IPS DF 4.7 (cell line): ENCODE results near the gene WASL.
"Not testable (repeated sequence)": the region's sequence is repeated elsewhere in the genome, so short reads cannot be mapped to it uniquely, and the experiment has no call there.

ENCODE experiments used
- DNase-seq: peaks from one replicate; pipeline ENCODE4 v3.0.0-alpha.2; 2013; ENCODE audit warnings: low spot score; ENCODE audit errors: extremely low read depth

WASL gene

GRCh38 chr7:123769371-123769770 lies 20.6 kb upstream of the WASL start:
- DNase-seq = no peak

- DNase-seq = no peak
Observed at GRCh38 chr7:123768493-123768892, 19.7 kb upstream of the WASL start.

DNA sequence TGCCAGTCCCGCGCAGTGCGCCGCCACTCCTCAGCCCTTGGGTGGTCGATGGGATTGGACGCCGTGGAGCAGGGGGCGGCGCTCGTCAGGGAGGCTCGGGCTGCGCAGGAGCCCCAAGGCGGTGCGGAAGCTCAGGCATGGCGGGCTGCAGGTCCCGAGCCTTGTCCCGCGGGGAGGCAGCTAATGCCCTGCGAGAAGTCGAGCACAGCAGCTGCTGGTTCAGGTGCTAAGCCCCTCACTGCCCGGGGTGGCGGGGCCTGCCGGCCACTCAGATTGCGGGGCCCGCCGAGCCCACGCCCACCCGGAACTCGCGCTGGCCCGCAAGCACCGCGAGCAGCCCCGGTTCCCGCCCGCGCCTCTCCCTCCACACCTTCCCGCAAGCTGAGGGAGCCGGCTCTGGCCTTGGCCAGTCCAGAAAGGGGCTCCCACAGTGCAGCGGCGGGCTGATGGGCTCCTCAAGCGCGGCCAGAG lies 14.4 kb upstream of the WASL start:
- DNase-seq = no peak

DNA sequence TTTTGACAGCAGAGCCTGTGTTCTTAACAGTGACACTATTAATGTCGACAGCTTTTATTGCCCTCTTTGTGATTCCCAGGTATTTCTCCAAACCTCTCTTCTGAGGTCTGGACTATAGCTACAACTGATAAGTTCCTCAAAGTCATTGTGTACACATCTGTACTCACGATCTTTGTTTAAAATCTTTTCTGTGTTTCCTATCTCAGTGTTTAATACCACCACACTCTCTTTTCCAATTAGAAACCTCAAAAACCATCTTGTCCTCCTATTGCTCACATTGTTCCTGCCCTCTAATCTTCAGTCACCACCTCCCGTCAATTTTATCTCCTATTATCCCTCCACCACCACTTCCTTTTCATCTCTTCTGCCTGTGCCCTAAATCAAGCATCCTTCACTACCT lies 12.9 kb upstream of the WASL start:
- DNase-seq = no peak

DNA sequence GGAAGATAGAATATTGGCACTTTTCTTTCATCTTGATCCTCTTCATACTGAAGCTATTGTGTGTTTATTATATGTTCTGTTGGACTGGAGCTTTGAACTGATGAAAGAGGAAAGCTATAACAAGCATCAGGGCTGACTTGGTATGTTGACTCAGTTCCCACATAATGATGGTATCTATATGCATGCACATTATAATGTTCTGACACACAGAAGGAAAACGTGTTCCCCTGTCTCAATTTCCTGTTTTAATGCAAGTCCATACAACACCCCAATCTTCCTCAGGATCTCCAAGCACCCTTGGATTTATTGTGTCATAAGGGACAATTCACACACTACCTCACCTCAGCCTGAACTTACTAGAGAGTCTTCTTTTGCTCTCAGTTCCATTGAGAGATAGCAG lies 8.3 kb upstream of the WASL start:
- DNase-seq = no peak

GRCh38 chr7:123755338-123755737 lies 6.5 kb upstream of the WASL start:
- DNase-seq = no peak

- DNase-seq = no peak
Observed at GRCh38 chr7:123754271-123754871, 5.6 kb upstream of the WASL start.

GRCh38 chr7:123752534-123752933 lies 3.7 kb upstream of the WASL start:
- no peak for DNase-seq

DNA sequence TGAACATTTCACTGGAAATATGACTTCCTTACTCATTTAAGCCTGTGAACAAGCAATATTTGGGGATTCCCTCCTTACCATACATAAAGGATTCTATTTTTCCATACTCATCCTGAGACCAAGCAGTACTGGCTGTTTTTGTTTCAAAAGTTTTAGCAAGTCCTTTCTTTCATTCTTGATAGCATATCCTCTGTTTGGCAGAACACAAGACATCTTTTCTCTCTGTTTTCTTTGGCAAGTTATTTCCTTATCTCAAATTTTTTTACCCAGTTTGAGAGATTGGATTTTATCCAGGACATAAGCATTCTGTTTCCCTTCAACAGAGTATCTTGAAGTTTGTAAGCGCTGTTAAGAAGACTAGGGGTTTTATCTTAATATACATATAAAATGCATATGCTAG lies 3.0 kb upstream of the WASL start:
- DNase-seq = no peak

DNA sequence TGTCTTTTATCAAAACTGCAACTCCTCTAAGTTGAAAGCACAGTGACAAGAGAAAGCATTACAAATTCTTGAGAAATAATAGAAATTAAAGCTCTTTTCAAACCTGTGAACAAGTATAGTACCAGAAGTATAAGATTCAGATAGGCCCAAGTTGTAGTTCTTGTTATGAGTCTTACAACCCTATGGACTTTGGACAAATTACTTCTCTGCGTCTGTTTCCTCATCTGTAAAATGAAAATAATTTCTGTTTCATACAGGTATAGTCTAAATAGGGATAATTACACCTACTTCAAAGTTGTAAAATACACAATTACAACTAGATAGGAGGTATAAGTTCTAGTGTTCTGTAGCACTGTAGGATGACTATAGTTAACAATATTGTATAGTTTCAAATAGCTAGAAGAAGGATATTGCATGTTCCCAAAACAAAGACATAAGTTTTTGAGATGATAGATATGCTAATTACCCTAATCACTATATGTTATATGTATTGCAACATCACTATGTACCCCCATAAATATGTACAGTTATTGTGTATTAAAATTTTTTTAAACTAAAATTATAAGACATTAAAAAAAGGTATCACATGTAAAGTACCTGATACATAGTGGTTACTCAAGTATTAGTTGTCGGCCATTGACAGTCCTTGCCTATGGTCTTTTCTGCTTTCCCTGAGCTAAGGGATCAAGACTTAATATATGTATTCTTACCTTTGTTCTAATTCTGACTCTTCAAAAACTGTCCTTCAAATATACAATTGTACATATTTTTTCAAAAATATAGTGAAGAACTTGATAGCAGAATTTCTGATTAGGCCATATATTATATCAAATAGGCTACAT lies 1.8 kb upstream of the WASL start:
- no peak for DNase-seq

DNA sequence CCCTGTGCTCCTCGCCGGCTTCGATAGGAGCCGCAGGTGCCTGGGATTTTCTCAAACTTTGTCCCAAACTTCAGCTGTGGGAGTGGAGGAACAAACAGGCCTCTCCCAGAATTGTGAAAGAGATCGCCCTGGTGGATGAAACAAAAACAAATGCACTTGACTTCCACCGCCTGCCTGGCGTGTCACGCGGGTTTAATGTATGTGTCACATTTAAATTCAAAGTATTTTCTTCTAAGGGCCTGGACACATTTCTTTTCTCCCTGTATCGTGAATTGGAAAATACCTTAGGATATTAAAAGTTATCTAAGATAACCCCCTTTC lies 694 bp upstream of the WASL start:
- DNase-seq = no peak

GRCh38 chr7:123748171-123748733 lies 551 bp downstream of the WASL start:
- DNase-seq = no peak

DNA sequence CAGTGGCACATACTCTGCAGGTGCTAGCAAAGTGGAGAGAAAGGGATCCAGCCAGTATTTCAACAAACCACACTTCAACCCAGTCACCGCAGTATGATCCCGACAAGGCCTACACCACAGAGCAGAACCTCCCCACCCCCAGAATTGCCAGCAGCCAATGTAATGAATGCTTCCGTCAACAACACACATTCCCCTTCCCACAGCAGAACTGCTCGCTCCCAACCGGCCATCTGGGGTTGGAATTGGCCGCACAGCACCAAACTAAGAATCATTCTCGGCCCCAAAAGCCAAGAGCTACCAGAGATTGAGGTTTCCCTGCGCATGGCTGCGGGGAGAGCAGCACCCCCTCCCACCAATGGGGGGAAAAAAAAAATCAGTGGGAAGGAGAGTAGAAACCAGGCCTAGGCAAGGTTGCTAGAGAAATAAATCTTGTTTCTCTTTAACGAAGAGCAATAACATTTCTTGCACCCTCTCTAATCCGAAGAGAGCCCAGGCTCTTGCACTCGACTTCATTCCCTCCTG lies 1.1 kb downstream of the WASL start:
- DNase-seq = no peak

- DNase-seq = no peak
Observed at GRCh38 chr7:123746931-123747488, 1.8 kb downstream of the WASL start.

GRCh38 chr7:123746055-123746454 lies 2.7 kb downstream of the WASL start:
- no peak for DNase-seq

DNA sequence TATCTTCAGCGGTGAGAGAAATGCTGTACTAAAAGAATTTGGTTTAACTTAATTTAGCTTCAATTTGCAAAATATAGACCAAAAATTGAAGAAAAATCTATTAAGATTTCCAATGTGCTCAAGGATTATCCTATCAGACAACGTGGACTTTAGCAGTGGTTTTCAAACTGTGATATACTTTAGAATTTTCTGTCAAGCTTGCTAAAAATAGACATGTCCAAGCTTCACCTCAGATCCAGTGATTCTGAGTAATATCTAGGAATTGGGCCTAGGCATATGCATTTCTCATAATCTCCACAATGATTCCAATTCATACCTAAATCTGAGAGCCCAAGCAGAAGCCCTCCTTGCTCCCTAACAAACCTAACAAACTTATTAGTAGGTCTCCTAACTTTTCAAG lies 3.4 kb downstream of the WASL start:
- DNase-seq = no peak

GRCh38 chr7:123744416-123744815 lies 4.4 kb downstream of the WASL start:
- DNase-seq = no peak

- no peak for DNase-seq
Observed at GRCh38 chr7:123741940-123742339, 6.9 kb downstream of the WASL start.

DNA sequence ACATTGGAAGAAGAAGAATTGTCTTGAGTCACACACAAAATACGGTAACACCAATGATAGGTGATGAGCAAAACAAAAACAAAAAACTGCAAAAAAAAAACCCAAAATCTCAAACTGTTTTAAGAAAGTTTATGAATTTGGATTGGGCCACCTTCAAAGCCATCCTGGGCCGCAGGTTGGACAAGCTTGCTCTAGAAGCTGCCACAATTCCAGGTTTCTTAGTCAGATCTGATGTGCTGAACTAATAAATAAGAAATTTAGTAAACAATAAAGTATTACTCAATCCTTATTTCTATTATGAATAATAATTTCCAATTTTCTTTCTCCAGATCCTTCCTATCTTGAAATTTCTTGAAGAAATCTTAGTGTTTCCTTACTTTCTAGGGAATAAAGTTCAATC lies 10.0 kb downstream of the WASL start:
- DNase-seq = no peak

DNA sequence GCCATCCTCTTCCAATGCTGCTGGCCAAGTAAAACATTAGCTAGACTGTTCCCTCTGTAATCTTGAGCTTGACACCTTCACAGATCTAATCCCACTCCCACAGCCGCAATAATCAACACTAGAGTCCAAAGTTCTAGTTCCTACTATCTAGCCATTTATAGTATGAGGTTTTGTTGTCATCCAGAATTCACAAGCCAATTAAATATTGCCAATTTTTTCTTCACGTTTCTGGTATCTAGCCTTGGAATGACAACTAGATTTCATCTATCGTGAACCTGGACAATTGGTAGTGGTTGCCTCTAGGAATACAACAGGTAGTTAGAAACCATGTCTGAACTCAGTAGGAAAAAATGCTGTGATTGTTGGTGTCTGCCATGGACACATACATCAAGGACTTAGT lies 10.4 kb downstream of the WASL start:
- no peak for DNase-seq

GRCh38 chr7:123737168-123737674 lies 11.6 kb downstream of the WASL start:
- not testable (repeated sequence) for DNase-seq

GRCh38 chr7:123735539-123735938 lies 13.3 kb downstream of the WASL start:
- DNase-seq = no peak
